HUES64 (cell line): ENCODE measurements around the gene TMIGD1. TPM values are rescaled to one million over a fixed set of nuclear protein-coding genes. Genes with fewer than 3 reads are reported as not detected.

ENCODE experiments used
- H3K27ac ChIP-seq: 2 replicates; pipeline ENCODE4 v1.7.0; 2013; ENCODE audit warnings: low read depth, low read length, inconsistent platforms
- H3K27me3 ChIP-seq: 2 replicates; pipeline ENCODE4 v1.6.1; 2013; ENCODE audit warnings: mild to moderate bottlenecking, low read length; ENCODE audit not compliant: insufficient read depth
- H3K36me3 ChIP-seq: 2 replicates; pipeline ENCODE4 v1.6.1; 2013; ENCODE audit warnings: mild to moderate bottlenecking, low read length; ENCODE audit not compliant: insufficient read depth
- H3K4me1 ChIP-seq: 2 replicates; pipeline ENCODE4 v1.6.1; 2013; ENCODE audit warnings: mild to moderate bottlenecking, low read length, moderate library complexity; ENCODE audit not compliant: insufficient read depth
- H3K4me3 ChIP-seq: 2 replicates; pipeline ENCODE4 v1.5.1; 2013; ENCODE audit warnings: mild to moderate bottlenecking, low read length, moderate library complexity
- H3K9ac ChIP-seq: 2 replicates; pipeline ENCODE4 v1.6.1; 2013; ENCODE audit warnings: mild to moderate bottlenecking, low read depth, low read length
- H3K9me3 ChIP-seq: 2 replicates; pipeline ENCODE4 v1.6.1; 2013; ENCODE audit warnings: low read depth, low read length; ENCODE audit not compliant: insufficient read depth
- WGBS: fragments of 150-250, 120-280 bp; methylation state at CpG from one replicate; pipeline ENCODE4 v1.1.7; 2013; ENCODE audit warnings: missing lambda C conversion rate; 5-methylcytosine and 5-hydroxymethylcytosine counted together
- polyA plus RNA-seq, 2 experiments: library from polyadenylated mRNA; stranded (reverse); fragments of 50-300 nt; gene quantifications; one replicate each; pipeline ENCODE4 v1.2.3, GENCODE V29; 2013

TMIGD1 gene, protein sequence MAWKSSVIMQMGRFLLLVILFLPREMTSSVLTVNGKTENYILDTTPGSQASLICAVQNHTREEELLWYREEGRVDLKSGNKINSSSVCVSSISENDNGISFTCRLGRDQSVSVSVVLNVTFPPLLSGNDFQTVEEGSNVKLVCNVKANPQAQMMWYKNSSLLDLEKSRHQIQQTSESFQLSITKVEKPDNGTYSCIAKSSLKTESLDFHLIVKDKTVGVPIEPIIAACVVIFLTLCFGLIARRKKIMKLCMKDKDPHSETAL
- not detected for polyA plus RNA-seq (2013, experiment 1 of 2)
- polyA plus RNA-seq (2013, experiment 2 of 2) = not detected

DNA sequence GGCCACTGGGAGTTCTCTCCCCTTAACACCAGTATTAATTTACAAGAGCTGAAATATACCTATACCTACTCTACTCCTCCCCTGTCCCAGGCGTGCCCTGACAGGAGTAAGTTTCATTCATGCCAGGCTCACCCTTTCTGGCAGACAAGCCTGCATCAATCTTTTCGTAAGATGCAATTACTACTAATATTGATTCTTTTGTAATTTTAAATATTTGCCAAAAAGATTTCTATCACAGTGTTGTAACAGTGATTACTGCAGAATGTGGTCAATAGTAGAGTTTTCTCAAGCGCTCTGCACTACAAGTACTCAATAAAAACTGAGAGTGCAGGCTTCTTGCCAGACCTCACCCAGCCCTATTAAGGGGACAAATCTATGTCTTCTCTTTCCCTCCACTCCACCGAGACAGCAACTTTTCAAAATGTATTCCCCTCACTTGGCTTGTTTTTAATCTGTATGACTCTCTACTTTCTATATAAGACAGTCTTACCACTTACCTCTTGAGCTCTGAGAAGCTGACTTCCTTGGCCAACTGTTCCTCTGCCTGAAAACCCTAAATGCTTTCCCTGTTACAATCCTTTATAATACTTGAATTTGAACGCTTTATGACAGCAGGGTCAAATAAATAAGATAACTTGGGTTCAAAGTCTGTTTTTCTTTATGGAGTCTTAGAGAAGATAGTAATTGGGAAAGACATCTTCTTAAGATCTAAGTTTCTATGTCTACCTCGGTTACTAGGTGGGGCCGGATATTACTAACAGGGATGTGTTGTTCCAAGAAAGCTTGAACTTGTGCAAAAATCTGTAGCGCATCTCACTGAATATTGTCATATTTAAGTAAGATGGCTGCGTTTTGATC is at the start of gene TMIGD1:
TMIGD1 (minus strand) TSS at position 555 of the 858 bp plus-strand sequence. CDS start 1,924 bp downstream, outside the sequence.
- H3K9me3 ChIP-seq = no peaks in the 10 kb centered on the region
- no peak within 1 kb of the TSS for H3K9ac ChIP-seq
- H3K27ac ChIP-seq = no peak within 1 kb of the TSS
- no peaks in the 10 kb centered on the region for H3K4me1 ChIP-seq
- H3K36me3 ChIP-seq = no peaks in the 10 kb centered on the region
- WGBS = 94% methylated on average over 9 of the region's 9 CpGs
- no peaks in the 10 kb centered on the region for H3K27me3 ChIP-seq
- H3K4me3 ChIP-seq = no peak within 1 kb of the TSS

DNA sequence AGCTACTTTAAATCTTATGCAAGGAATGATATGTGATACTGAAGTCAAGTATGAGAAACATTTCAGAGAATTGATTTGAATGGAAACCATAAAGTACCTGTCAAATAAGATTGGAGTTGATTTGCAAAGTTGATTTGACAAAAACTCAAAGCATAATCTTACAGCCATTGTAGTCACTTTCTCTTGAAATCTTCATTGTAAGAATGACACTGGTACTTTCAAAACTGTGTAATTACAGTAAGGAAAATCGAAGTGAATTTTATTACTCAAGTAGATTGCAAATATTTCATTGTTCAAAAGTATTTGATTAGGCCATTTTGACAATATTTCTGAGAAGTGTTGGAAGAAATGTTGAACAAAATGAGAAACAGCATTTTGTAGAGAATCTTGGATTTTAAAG is 48.5 kb upstream of the TMIGD1 start:
- H3K36me3 ChIP-seq = peaks cover 24% of the 10 kb centered on the region
- H3K27ac ChIP-seq = no peak overlapping the region
- no peak overlapping the region for H3K4me3 ChIP-seq
- H3K9ac ChIP-seq = no peak overlapping the region
- WGBS = 92% methylated on average over 1 of the region's 1 CpG
- H3K9me3 ChIP-seq = no peaks in the 10 kb centered on the region
- peaks cover 47% of the 10 kb centered on the region for H3K4me1 ChIP-seq
- peaks cover 38% of the 10 kb centered on the region for H3K27me3 ChIP-seq

DNA sequence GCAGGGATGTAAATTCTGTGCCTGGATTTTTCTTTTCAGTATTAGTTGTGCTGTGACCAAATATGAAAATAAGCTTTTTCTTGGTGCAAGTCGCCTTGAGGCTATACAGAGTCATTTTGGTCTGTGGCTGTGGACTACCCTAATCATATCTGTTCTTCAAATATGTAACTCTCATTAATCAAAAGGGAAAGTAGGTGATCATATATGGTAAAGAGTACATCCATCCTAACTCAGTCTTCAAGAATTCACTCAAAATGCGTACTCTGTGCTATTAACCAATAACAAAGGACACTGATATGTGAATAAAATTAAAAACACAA is 47.4 kb upstream of the TMIGD1 start:
- H3K27me3 ChIP-seq = peaks cover 49% of the 10 kb centered on the region
- no peak overlapping the region for H3K27ac ChIP-seq
- no peaks in the 10 kb centered on the region for H3K9me3 ChIP-seq
- 80% methylated on average over 1 of the region's 2 CpGs for whole genome bisulfite sequencing
- no peak overlapping the region for H3K9ac ChIP-seq
- peaks cover 56% of the 10 kb centered on the region for H3K4me1 ChIP-seq
- peaks cover 15% of the 10 kb centered on the region; the same call in 1 of the 2 replicates for H3K36me3 ChIP-seq
- 0 out of 2 replicates have a peak overlapping the region, but pooled peaks have one; percentile 75 for H3K4me3 ChIP-seq

DNA sequence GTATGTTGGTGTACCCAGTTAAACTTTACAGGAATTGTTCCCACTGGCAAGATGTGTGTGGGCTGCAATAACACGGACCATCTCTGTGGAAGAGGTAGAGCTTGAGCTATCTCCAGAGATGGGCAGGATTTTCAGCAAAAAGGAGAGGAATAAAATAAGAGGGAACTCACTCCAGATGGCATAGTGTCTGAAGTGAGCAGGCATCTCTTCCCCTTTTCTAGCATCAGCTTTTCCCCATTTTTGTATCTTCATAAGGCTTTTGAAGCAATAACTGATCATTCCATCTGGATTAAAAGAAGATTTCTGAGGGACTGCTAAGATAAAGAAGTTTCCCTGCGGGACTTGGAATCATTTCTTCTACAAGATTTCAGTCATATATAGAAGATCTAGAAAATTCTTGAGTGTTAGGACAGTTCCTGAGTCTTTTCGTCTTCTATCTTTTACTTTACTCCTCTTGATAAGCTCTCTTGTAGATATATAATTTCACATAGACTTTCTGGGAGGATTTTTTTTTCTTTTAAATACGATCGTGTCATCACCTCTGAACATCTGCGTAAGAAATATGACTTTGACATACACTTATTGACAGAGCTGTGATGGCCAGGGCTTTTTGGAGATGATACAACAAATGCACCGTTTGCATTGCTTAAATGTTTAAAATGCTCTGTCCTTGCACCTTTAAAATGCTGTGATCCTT is 46.9 kb upstream of the TMIGD1 start:
- H3K9ac ChIP-seq = no peak overlapping the region

DNA sequence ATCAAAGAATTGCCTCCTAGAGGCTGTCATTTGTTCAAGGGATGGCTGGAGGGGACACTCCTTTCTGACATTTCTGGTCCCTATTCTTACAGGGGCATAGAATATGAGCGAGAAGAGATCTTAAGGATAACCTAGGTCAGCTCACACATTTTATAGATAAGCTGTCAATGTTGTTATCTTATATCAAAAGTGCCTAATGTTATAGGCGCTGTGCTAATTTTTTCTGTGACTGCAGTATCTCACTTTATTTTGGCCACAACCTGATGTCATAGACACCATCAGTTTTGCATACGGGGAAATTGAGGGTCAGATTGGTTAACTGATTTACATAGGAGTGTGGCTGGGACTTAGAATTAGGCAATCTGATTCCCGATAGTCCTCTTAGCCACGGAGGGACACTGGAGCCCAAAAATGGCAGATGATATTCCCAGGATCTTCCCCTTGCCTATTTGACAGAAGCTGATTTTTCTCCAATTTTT is 46.1 kb upstream of the TMIGD1 start:
- H3K4me1 ChIP-seq = peaks cover 61% of the 10 kb centered on the region

More for the DNA sequence above, 46.9 kb upstream of the TMIGD1 start:
- Histone ChIP-seq H3K9me3 (no peaks in the 10 kb centered on the region), H3K4me1 (peaks cover 61% of the 10 kb centered on the region), H3K36me3 (peaks cover 10% of the 10 kb centered on the region; the same call in 1 of the 2 replicates), H3K4me3 (peak overlapping the region; percentile 75), H3K27me3 (peaks cover 53% of the 10 kb centered on the region), H3K27ac (no peak overlapping the region)
- WGBS = 77% methylated on average over 5 of the region's 7 CpGs

DNA sequence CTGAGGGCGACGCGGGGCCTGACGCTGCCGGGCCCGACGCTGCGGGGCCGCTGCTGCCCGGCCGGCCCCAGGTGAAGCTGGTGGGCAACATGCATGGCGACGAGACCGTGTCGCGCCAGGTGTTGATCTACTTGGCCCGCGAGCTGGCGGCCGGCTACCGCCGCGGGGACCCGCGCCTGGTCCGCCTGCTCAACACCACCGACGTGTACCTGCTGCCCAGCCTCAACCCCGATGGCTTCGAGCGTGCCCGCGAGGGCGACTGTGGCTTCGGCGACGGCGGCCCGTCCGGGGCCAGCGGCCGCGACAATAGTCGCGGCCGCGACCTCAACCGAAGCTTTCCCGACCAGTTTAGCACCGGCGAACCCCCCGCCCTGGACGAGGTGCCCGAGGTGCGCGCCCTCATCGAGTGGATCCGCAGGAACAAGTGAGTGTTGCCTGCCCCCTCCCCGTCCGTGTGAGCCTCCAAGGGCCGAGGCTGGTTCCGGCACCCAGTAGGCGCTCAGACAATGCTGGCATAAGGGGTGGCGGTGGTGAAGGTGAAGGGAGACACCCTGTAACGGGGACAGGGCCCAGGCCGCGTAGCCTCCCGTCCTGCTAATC is 45.5 kb upstream of the TMIGD1 start:
- Histone ChIP-seq H3K36me3 (no peaks in the 10 kb centered on the region), H3K4me1 (peaks cover 61% of the 10 kb centered on the region), H3K9ac (peak overlapping the region; percentile 79), H3K27me3 (peaks cover 53% of the 10 kb centered on the region), H3K4me3 (peak overlapping the region; percentile 75), H3K9me3 (no peaks in the 10 kb centered on the region), H3K27ac (no peak overlapping the region)
- WGBS = under 1% methylated on average over 68 of the region's 68 CpGs

More for the DNA sequence above, 46.1 kb upstream of the TMIGD1 start:
- peaks cover 53% of the 10 kb centered on the region for H3K27me3 ChIP-seq
- H3K9ac ChIP-seq = 0 out of 2 replicates have a peak overlapping the region, but pooled peaks have one; percentile 34
- 16% methylated on average over 5 of the region's 5 CpGs for WGBS
- peak overlapping the region; percentile 75 for H3K4me3 ChIP-seq
- H3K27ac ChIP-seq = no peak overlapping the region
- H3K9me3 ChIP-seq = no peaks in the 10 kb centered on the region
- H3K36me3 ChIP-seq = peaks cover 1% of the 10 kb centered on the region; the same call in 1 of the 2 replicates

DNA sequence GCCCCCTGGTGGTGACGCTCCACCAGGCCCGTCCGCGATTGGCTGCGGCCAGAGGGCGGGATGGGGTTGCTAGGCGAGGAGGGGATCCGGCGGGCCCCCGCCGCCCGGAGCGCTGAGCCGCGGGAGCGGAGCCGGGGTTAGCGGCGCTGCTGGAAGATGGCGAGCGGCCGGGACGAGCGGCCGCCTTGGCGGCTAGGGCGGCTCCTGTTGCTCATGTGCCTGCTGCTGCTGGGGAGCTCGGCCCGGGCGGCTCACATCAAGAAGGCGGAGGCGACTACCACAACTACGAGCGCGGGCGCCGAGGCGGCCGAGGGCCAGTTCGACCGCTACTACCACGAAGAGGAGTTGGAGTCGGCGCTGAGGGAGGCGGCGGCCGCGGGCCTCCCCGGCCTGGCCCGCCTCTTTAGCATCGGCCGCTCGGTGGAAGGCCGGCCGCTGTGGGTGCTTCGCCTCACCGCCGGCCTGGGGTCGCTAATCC is 45.0 kb upstream of the TMIGD1 start, which contains the start of gene CPD:
CPD (plus strand) TSS at position 103 of the 478 bp plus-strand sequence; CDS start at position 157, 54 bp downstream.
- Histone ChIP-seq H3K9ac (peak within 1 kb of the TSS; percentile 79), H3K9me3 (no peaks in the 10 kb centered on the region), H3K36me3 (no peaks in the 10 kb centered on the region), H3K27ac (peak within 1 kb of the TSS; percentile 36; the same call in 1 of the 2 replicates), H3K4me3 (peak within 1 kb of the TSS; percentile 75), H3K4me1 (peaks cover 58% of the 10 kb centered on the region), H3K27me3 (peaks cover 53% of the 10 kb centered on the region)
- WGBS = under 1% methylated on average over 59 of the region's 59 CpGs

DNA sequence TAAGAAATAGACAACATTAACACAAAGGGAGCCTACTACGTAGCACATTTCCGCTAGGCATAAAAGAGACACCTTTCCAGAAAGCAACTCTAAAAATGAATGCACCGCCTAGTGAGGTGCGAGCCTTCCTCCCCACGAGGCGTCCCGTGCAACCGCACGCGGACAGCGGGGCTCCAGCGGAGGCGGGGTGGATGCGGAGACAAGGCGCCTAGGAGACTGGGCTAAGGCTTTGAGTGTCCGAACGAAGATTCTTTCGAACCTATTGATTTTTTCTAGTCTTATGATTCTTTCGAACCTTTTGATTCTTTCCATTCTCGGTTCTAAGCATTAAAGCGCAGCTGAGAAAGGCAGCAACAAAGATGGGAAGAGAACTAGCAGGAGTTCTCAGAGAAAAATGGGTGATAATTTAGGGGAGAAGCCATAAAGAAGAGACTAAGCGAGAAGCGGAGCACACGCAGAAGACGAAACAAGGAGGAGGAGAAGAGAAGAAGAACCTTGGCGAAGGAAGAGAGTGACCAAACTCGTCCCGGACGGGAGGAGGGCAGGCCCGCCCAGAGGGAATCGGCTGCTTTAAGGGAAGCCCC is 44.5 kb upstream of the TMIGD1 start:
- Histone ChIP-seq H3K9me3 (no peaks in the 10 kb centered on the region), H3K4me1 (peaks cover 53% of the 10 kb centered on the region), H3K27me3 (peaks cover 53% of the 10 kb centered on the region), H3K4me3 (peak overlapping the region; percentile 75), H3K27ac (peak overlapping the region; percentile 36; the same call in 1 of the 2 replicates), H3K36me3 (no peaks in the 10 kb centered on the region), H3K9ac (peak overlapping the region; percentile 38; the same call in 1 of the 2 replicates)
- WGBS = 8% methylated on average over 31 of the region's 31 CpGs

DNA sequence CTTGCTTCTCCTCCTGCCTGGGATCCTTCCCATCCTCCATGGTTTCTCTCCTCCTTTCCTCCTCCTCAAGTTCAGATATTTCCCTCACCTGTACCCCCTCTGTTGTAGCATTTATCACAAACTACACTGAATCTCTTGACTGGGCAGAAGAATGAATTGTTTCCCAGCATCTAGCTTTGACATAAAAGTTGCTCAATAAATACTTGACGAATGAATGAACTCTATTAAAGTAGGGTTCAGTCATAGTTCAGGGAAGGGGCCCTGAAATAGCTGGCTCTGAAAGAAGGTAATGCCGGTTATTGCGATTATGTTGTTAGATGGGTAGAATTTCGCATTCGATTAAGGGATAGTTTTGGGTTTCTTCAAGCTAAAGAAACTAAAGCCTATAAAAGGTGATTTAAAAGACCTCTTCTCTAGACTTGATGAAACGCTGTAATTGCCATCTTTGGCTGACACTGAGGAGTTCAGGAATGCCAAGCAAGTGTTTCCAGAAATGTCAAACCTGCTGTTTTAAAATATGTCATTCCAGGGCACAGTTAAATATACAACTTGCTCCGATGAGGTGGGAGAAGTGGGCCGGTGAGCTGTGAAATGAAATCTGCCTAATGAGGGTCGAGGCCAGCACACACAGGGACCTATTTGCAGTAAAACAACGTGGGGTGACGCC is 43.9 kb upstream of the TMIGD1 start:
- WGBS = 71% methylated on average over 11 of the region's 11 CpGs
- H3K9me3 ChIP-seq = no peaks in the 10 kb centered on the region
- no peak overlapping the region for H3K27ac ChIP-seq
- peaks cover 53% of the 10 kb centered on the region for H3K27me3 ChIP-seq
- H3K9ac ChIP-seq = no peak overlapping the region
- peak overlapping the region; percentile 75 for H3K4me3 ChIP-seq
- no peaks in the 10 kb centered on the region for H3K36me3 ChIP-seq
- H3K4me1 ChIP-seq = peaks cover 47% of the 10 kb centered on the region
